Adrenal gland (tissue), 5 donors: ENCODE data around the gene CDKAL1.

Source experiments
- POLR2A ChIP-seq, 2 donors: fragments of 450-650 bp; IDR thresholded peaks; one replicate each; pipeline ENCODE4 v1.6.1; 2017; ENCODE audit warnings: antibody characterized with exemption in 2 of 2, mild to moderate bottlenecking in 2 of 2, moderate library complexity in 1 of 2
- TF ChIP-seq, protein P1 (sequence below), 6 experiments: fragments of 450-650 bp in 4 of 6; fragments of 200-600 bp in 2 of 6; sonication (generic) in 1 of 6; IDR thresholded peaks; 1 replicate in 5 of 6; 2 replicates in 1 of 6; pipeline versions ENCODE4 v1.5.1 to v1.8.0; 2016 to 2021; ENCODE audit warnings: antibody characterized with exemption in 6 of 6, mild to moderate bottlenecking in 2 of 6, moderate library complexity in 1 of 6
- donor health status: DM: no; HTN: no; CAD: no.

DNA sequence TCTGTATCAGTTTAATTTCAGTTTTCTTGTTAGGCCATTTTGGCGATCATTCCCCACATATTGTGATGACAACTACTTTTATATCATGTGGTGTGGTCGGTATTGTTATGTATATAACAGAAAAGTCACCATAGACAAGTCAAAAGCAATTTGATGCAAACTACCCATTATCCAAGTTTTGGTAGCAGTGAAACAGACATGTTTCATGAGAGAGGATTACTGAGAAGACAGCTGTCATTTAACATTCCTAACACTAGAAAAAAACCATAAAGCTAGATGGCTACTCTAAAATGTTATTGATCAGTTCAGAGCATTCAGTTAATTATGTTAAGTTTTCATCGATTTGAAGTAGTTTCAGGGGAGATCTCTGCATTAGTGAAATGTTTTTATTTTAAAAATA, 597.1 kb downstream of the CDKAL1 start:
- TF ChIP-seq, protein P1, sequence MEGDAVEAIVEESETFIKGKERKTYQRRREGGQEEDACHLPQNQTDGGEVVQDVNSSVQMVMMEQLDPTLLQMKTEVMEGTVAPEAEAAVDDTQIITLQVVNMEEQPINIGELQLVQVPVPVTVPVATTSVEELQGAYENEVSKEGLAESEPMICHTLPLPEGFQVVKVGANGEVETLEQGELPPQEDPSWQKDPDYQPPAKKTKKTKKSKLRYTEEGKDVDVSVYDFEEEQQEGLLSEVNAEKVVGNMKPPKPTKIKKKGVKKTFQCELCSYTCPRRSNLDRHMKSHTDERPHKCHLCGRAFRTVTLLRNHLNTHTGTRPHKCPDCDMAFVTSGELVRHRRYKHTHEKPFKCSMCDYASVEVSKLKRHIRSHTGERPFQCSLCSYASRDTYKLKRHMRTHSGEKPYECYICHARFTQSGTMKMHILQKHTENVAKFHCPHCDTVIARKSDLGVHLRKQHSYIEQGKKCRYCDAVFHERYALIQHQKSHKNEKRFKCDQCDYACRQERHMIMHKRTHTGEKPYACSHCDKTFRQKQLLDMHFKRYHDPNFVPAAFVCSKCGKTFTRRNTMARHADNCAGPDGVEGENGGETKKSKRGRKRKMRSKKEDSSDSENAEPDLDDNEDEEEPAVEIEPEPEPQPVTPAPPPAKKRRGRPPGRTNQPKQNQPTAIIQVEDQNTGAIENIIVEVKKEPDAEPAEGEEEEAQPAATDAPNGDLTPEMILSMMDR (IDR thresholded peaks at IDR 0.05) = no peak
- no peak for TF ChIP-seq POLR2A (IDR thresholded peaks at IDR 0.05)
